HUES64 (cell line): Measurements from ENCODE around the gene LTF. TPM values are rescaled to one million over a fixed set of nuclear protein-coding genes. Genes with fewer than 3 reads are reported as not detected.

Source experiments
- H3K27ac ChIP-seq: 2 replicates; pipeline ENCODE4 v1.7.0; 2013; ENCODE audit warnings: low read depth, low read length, inconsistent platforms
- H3K27me3 ChIP-seq: 2 replicates; pipeline ENCODE4 v1.6.1; 2013; ENCODE audit warnings: mild to moderate bottlenecking, low read length; ENCODE audit not compliant: insufficient read depth
- H3K36me3 ChIP-seq: 2 replicates; pipeline ENCODE4 v1.6.1; 2013; ENCODE audit warnings: mild to moderate bottlenecking, low read length; ENCODE audit not compliant: insufficient read depth
- H3K4me1 ChIP-seq: 2 replicates; pipeline ENCODE4 v1.6.1; 2013; ENCODE audit warnings: mild to moderate bottlenecking, low read length, moderate library complexity; ENCODE audit not compliant: insufficient read depth
- H3K4me3 ChIP-seq: 2 replicates; pipeline ENCODE4 v1.5.1; 2013; ENCODE audit warnings: mild to moderate bottlenecking, low read length, moderate library complexity
- H3K9ac ChIP-seq: 2 replicates; pipeline ENCODE4 v1.6.1; 2013; ENCODE audit warnings: mild to moderate bottlenecking, low read depth, low read length
- H3K9me3 ChIP-seq: 2 replicates; pipeline ENCODE4 v1.6.1; 2013; ENCODE audit warnings: low read depth, low read length; ENCODE audit not compliant: insufficient read depth
- WGBS: fragments of 150-250, 120-280 bp; methylation state at CpG from one replicate; pipeline ENCODE4 v1.1.7; 2013; ENCODE audit warnings: missing lambda C conversion rate; 5-methylcytosine and 5-hydroxymethylcytosine counted together
- polyA plus RNA-seq, 2 experiments: library from polyadenylated mRNA; stranded (reverse); fragments of 50-300 nt; gene quantifications; one replicate each; pipeline ENCODE4 v1.2.3, GENCODE V29; 2013

The LTF gene
- polyA plus RNA-seq (2013, experiment 1 of 2) = not detected
- polyA plus RNA-seq (2013, experiment 2 of 2) = not detected

DNA sequence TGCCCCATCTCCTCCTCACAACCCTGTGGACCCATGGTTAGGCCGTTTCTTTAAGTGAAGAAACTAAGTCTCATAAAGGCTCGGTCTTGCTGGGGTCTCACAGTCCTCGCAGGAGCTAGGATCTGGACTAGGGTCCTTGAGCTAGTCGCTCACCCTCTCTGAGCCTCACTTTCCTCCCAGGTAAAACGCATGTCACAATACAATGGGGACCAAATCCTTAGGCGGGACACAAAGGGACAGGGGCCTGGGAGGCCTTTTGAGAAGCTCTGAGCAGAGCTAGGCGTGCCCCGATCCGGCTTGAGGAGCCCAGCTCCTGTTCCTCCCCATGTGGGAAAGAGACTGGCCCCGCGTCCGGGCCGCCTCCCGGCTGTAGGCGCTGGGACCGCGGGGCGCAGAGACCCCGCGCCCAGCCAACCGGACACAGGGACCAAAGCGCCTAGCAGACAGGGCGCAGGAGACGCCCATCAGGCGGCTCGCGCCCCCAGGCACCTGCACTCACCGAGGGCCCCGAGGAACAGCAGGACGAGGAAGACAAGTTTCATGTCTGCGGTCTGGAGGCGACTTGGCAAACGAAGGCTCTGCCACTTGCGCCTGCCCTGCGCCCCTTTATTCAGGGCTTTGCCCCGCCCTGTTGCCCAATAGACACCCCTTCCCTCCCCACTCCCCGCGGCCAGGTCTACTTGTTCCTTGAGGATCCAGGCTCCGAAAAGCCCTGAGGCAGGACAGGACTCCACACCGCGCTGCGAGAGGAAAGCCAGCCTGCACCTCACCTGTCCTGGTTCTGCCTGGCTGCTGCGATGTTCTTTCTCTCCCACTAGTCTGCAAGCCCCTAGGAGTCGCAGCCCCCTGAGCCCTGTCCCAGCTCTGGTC is at the start of gene LTF:
LTF (minus strand) TSS at position 580 of the 870 bp plus-strand sequence; CDS start at position 542, 38 bp downstream.
- Histone ChIP-seq H3K27ac (no peak within 1 kb of the TSS), H3K4me3 (no peak within 1 kb of the TSS), H3K9me3 (0 out of 2 replicates have a peak, but pooled peaks cover 4% of the 10 kb centered on the region), H3K36me3 (no peaks in the 10 kb centered on the region), H3K9ac (no peak within 1 kb of the TSS), H3K4me1 (no peaks in the 10 kb centered on the region), H3K27me3 (no peaks in the 10 kb centered on the region)
- 92% methylated on average over 44 of the region's 44 CpGs for WGBS

DNA sequence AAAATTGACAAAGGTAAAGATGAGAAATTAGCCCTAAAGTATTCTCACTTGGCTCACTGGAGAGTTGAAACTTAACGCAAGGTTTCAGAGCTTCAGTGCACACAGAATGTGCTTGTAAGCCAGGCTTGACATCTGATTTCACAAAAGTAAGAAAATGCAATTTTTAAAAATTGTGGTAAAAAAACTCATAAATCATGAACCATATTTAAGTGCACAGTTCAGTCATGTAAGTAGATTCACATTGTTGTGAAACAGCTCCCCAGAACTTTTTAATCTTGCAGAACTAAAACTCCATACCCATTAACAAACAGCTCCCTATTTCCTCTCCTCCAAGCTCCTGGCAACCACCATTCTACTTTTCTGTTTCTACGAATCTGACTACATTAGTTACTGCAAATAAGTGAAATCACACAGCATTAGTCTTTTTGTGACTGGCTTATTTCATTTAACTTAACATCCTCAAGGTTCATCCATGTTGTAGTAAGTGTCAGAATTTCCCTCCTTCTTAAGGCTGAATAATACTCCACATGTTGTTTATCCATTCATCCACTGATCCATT is 47.6 kb upstream of the LTF start:
- no peaks in the 10 kb centered on the region for H3K9me3 ChIP-seq
- H3K36me3 ChIP-seq = no peaks in the 10 kb centered on the region
- H3K9ac ChIP-seq = no peak overlapping the region
- H3K4me3 ChIP-seq = no peak overlapping the region
- H3K27ac ChIP-seq = no peak overlapping the region
- WGBS = 85% methylated on average over 2 of the region's 2 CpGs
- no peaks in the 10 kb centered on the region for H3K27me3 ChIP-seq
- no peaks in the 10 kb centered on the region; the same call in 1 of the 2 replicates for H3K4me1 ChIP-seq

DNA sequence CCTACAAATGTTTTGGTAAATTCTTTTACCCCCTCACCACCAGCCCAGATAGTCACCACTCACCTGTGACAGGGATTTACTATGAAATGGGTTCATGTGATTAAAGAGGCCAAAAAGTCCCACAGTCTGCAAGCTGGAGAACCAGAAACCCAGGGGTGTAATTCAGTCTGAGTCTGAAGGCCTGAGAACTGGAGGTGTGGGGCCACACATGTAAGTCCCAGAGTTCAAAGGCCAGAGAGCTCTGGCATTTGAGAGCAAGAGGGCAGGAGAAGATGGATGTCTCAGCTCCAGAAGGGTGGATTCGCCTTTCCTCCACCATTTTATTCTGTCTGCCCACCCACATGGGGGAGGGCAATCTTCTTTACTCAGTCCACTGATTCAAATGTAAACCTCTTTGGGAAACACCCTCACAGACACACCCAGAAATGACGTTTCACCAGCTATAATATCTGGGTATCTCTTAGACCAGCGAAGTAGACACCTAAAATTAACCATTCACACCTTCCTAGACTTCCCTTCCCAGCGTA is 45.0 kb upstream of the LTF start:
- Histone ChIP-seq H3K4me3 (no peak overlapping the region), H3K27me3 (no peaks in the 10 kb centered on the region), H3K36me3 (no peaks in the 10 kb centered on the region), H3K27ac (no peak overlapping the region), H3K9ac (no peak overlapping the region), H3K4me1 (peaks cover 6% of the 10 kb centered on the region; the same call in 1 of the 2 replicates), H3K9me3 (no peaks in the 10 kb centered on the region)
- WGBS = 85% methylated on average over 4 of the region's 4 CpGs

DNA sequence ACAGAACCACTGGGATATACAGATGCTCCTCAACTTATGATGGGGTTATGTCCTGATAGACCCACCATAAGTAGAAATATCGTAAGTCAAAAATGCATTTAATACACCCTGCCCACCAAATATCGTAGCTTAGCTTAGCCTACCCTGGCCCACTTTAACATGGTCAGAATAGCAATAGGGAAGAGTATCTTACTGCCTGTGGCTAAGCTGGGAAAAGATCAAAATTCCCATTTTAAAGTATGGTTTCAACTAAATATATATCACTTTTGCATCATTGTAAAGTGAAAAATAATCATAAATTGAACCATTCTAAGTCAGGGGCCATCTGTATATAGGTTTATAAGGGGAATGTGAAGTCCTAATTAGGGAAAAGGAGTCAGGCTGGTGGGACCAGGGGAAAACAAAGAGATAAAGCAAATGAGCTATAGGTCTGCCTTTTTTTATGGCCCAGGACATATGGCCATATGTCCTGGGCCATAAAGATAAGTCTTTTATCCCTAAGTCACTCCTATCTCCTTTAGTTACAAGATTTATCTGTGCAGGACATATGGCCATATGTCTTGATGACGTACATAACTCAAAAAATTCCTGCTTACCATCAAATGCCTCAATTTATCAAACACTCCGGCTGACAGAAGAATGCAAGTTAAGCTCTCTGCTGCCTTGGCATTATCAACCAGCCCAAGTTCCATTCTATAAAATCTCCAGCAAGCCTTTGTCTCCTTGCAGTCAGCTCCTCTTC is 44.3 kb upstream of the LTF start:
- whole genome bisulfite sequencing = 97% methylated on average over 4 of the region's 4 CpGs
- Histone ChIP-seq H3K36me3 (no peaks in the 10 kb centered on the region), H3K9me3 (no peaks in the 10 kb centered on the region), H3K4me1 (peaks cover 6% of the 10 kb centered on the region; the same call in 1 of the 2 replicates), H3K27me3 (no peaks in the 10 kb centered on the region), H3K4me3 (no peak overlapping the region), H3K27ac (no peak overlapping the region), H3K9ac (no peak overlapping the region)

DNA sequence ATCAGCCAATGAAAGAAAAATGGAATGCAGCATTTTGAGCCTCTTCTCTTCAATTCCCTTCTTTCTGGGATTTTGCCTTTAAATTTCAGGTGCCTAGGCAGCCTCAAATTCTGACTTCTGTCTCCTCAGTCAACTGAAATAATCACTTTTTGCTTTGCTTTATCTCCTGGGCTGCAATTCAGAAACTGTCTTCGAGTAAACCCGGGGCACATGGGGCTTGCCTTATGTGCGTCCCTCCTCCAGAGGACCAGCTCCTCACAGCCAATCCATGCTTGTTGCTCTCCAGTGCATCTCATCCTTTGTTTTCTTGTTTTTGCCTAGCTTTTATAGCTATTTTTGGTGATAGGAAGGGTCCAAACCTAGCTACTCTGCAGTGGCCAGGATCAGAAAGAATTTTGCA is 41.8 kb upstream of the LTF start:
- Histone ChIP-seq H3K36me3 (no peaks in the 10 kb centered on the region), H3K9me3 (no peaks in the 10 kb centered on the region), H3K9ac (no peak overlapping the region), H3K4me1 (peaks cover 6% of the 10 kb centered on the region; the same call in 1 of the 2 replicates), H3K27ac (no peak overlapping the region), H3K4me3 (no peak overlapping the region), H3K27me3 (no peaks in the 10 kb centered on the region)
- WGBS = 91% methylated on average over 3 of the region's 3 CpGs

DNA sequence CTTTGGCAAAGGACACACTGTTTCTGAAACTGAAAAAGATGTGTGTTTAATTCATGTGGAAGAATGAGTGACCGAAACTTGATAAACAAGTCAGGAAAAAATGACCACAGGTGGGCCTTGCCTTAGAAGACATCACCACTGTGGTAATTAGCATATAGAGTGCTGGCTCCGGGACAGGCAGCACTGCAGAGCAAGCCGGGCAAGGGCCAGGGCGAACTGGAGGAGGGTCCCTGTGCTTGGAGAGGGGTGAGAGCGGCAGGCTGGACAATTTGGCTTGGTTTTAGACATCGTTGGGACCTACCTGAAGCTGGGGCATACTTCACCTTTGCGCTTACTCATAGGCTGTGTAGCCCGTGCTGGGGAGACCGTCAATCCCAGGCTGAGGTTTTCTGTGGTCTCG is 41.2 kb upstream of the LTF start:
- Histone ChIP-seq H3K4me1 (peaks cover 6% of the 10 kb centered on the region; the same call in 1 of the 2 replicates), H3K9me3 (no peaks in the 10 kb centered on the region), H3K36me3 (no peaks in the 10 kb centered on the region), H3K9ac (no peak overlapping the region), H3K4me3 (no peak overlapping the region), H3K27me3 (no peaks in the 10 kb centered on the region), H3K27ac (no peak overlapping the region)
- WGBS = 77% methylated on average over 10 of the region's 10 CpGs

DNA sequence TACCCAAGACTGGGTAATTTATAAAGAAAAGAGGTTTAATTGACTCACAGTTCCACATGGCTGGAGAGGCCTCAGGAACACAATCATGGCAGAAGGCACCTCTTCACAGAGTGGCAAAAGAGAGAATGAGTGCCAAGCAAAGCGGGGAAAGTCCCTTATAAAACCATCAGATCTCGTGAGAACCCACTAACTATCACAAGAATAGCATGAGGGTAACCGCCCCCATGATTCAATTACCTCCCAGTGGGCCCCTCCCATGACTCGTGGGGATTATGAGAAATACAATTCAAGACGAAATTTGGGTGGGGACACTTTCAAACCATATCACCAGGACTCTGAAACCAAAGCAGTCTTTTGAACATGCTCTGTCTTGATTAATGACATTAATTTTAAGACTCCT is 40.1 kb upstream of the LTF start:
- 88% methylated on average over 5 of the region's 5 CpGs for WGBS
- Histone ChIP-seq H3K4me1 (peaks cover 6% of the 10 kb centered on the region; the same call in 1 of the 2 replicates), H3K9ac (no peak overlapping the region), H3K27me3 (no peaks in the 10 kb centered on the region), H3K4me3 (no peak overlapping the region), H3K36me3 (no peaks in the 10 kb centered on the region), H3K27ac (no peak overlapping the region), H3K9me3 (no peaks in the 10 kb centered on the region)

DNA sequence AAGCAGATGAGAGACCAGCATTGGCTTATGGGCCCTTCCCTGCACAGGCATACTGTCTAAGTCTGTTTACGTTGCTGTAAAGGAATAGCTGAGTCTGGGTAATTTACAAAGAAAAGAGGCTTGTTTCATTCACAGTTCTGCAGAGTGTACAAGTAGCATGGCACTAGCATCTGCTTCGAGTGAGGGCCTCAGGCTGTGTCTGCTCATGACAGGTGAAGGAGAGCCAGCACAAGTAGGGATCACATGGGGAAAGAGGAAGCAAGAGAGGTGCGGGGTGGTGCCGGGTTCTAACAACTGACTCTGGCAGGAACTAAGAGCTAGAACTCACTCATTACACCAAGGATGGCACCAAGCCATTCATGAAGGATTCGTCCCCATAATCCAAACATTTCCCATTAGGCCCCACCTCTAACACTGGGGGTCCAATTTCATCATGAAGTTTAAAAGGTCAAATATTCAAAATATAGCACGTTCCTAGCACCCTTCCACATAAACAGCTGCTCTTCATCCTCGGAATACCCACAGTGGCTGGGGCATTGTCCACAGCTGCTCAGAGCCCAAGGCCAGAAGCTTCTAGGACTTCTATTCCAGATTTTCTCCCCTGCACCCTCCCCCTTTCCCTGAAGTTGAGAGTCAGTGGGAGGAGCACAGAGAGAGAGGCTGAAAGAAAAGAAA is 38.6 kb upstream of the LTF start:
- Histone ChIP-seq H3K9ac (no peak overlapping the region), H3K27me3 (no peaks in the 10 kb centered on the region), H3K36me3 (no peaks in the 10 kb centered on the region), H3K4me3 (no peak overlapping the region), H3K9me3 (no peaks in the 10 kb centered on the region), H3K4me1 (peaks cover 6% of the 10 kb centered on the region; the same call in 1 of the 2 replicates), H3K27ac (no peak overlapping the region)
- WGBS = 93% methylated on average over 7 of the region's 7 CpGs

DNA sequence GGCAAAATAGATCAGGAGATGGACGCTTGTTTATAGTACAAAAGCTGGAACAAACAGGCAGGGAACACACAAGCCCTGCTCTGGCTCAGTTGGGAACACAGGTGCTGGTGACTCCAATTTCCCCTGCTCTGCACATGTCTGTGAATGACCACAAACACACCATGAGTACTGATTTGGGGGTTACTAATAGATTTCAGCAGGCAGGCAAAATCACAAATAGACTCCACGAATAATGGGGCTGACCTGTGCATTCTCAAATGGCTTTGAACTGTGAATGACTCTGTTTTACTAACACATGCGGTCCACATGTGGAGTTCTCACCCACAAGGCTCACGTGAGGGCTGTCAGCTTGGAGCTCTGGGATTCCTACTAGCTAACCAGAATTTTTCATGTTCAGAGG is 37.0 kb upstream of the LTF start:
- Histone ChIP-seq H3K27ac (no peak overlapping the region), H3K4me1 (peaks cover 10% of the 10 kb centered on the region; the same call in 1 of the 2 replicates), H3K27me3 (no peaks in the 10 kb centered on the region), H3K9me3 (no peaks in the 10 kb centered on the region), H3K9ac (no peak overlapping the region), H3K4me3 (no peak overlapping the region), H3K36me3 (no peaks in the 10 kb centered on the region)
- WGBS = 91% methylated on average over 4 of the region's 4 CpGs

DNA sequence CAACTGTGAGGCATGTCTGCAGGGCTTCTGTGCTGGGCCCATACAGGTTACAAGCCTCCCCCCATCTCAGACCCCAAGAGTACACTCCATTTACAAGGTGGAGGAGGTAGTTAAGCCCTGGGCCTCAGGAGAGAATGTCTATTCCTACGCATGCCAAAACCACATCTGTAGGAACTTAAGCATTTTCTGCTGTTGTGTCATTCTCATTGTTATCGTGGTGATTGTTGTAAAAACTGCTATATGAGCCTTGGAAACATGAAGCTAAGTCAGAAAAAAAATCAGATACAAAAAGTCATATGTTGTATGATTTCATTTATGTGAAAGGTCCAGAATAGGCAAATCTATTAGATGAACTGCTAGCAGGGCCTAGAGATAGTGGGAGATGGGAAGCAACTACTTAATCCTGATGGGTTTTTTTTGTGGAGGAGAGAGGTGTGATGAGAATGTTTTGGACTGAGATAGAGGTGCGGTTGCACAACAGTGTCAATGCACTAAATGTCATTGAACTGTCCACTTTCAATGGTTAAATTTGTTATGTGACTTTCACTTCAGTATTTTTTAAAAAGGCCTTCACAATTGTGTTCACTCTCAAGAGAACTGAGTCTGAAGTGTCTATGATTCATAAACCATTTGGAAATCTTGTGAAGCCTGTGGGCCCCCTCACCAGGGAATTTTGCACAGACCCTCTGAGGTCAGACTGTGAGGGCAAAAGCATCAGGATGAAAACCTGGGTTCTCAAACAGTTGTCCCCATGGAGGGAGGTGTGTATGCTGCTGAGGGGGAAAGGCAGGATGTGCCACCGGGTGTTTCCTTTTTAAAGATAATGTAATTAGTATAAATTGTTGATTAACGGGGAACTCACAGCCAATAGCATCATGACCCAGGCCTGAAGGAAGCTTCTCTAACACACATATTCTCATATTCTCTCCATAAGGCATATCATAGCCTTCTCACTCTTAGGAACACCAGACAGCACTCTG is 36.2 kb upstream of the LTF start:
- Histone ChIP-seq H3K27ac (no peak overlapping the region), H3K9me3 (no peaks in the 10 kb centered on the region), H3K27me3 (no peaks in the 10 kb centered on the region), H3K36me3 (no peaks in the 10 kb centered on the region), H3K4me1 (peaks cover 14% of the 10 kb centered on the region), H3K9ac (no peak overlapping the region), H3K4me3 (no peak overlapping the region)
- WGBS = 85% methylated on average over 5 of the region's 5 CpGs
